ENCODE data around the gene LAMC3. TPM values are rescaled to one million over a fixed set of nuclear protein-coding genes. Genes with fewer than 3 reads are reported as not detected.

LAMC3 gene
- under 0.01 TPM in 2 replicates for total RNA-seq

GRCh38 chr9:131008909-131009618, at the start of gene LAMC3:
Gene LAMC3 (plus strand): TSS chr9:131009174. CDS start chr9:131009215, 41 bp downstream.

GRCh38 chr9:131096269-131097125, 87.5 kb downstream of the LAMC3 start, which contains the start of gene AIF1L:
Gene AIF1L (plus strand): TSS chr9:131096531. CDS start chr9:131096630, 99 bp downstream.

GRCh38 chr9:131125288-131126058, 116.5 kb downstream of the LAMC3 start, which contains the start of gene NUP214:
Gene NUP214 (plus strand): TSS chr9:131125586. CDS start chr9:131125705, 119 bp downstream.

Small RNA genes within 50 kb of the gene (small RNA-seq; reads per million reads assigned to genes)
- gene RF00322: not detected
- gene RNU6-881P: not detected

Other genes with a start within 250 kb of the LAMC3 start
- gene ABL1, start 173.9 kb upstream of the LAMC3 start, total RNA-seq: 83.6 and 92.9 TPM in 2 replicates
- gene QRFP, start 112.4 kb upstream of the LAMC3 start, total RNA-seq: not detected in 2 replicates
- 0.11 and 0.13 TPM in 2 replicates for gene FIBCD1, start 69.9 kb upstream of the LAMC3 start, total RNA-seq
- gene AIF1L, start 87.4 kb downstream of the LAMC3 start, total RNA-seq: 0.22 and 0.26 TPM in 2 replicates
- gene NUP214, start 116.4 kb downstream of the LAMC3 start, total RNA-seq: 20.1 and 22.1 TPM in 2 replicates

Data from articular chondrocyte of knee joint (primary cell).